ENCODE results near the gene SLC22A2.
"Not testable (repeated sequence)": the region's sequence is repeated elsewhere in the genome, so short reads cannot be mapped to it uniquely, and the experiment has no call there.

Gene SLC22A2

DNA sequence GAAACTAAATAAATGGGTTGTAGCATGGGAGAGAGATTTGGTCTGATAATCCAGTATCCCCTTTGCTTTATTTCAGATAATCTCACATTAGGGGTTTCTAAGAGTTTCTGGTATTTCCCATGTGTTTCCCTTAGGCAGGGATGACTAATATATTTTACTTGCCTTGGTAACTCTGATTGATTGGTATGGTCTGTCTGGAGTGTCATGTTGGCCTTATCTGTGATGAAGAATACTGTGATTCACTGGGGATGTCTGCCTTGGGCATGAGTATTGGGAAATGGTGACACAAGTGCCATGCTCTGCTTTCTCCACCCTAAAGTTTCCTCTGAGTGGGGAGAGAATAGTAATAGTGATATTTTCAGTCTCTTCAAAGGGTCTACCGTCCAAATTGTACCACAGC is 10.1 kb downstream of the SLC22A2 start:
- no peak for DNase-seq (ENCODE audit: low spot score)

DNA sequence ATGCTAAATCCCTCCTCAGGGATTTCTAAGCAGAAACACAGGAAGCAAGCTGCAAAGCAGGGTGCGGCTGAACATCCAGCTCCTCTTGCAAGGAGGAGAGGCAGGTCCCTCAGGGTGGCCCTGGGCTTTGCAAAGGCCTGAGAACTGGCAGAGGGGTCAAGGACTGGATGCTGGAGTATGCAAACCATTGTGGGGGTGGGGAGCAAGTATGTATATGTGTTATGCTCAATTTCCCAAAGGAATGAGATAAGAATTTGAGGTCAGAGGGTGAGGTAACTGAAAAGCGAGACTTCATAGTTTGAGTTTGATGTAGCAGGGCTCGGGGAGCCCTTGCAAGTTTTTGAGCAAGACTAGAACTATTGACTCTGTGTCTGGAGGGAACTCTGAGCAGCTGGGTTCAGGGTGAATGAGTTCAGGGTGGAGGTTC is 11.2 kb downstream of the SLC22A2 start:
- no peak for DNase-seq (ENCODE audit: low spot score)

DNA sequence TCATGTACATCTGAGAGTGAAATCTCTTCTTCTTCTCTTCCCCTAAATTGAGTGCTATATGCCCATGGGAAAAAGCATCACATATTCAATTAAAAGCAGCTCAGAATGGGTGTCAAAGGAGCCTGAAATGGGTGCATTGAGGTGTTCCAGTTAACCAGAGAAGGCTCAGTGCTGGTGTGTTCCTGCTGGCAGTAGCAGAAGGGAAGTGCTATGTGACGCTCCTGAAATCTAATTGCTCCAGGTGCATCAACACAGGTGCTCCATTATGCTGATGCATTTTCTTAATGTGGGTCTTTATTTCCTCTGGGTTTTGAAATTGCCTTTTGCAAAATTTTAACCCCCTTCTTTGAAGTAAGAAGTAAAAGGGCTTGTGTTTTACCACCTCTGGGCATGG is 17.9 kb downstream of the SLC22A2 start:
- DNase-seq (ENCODE audit: low spot score): no peak

DNA sequence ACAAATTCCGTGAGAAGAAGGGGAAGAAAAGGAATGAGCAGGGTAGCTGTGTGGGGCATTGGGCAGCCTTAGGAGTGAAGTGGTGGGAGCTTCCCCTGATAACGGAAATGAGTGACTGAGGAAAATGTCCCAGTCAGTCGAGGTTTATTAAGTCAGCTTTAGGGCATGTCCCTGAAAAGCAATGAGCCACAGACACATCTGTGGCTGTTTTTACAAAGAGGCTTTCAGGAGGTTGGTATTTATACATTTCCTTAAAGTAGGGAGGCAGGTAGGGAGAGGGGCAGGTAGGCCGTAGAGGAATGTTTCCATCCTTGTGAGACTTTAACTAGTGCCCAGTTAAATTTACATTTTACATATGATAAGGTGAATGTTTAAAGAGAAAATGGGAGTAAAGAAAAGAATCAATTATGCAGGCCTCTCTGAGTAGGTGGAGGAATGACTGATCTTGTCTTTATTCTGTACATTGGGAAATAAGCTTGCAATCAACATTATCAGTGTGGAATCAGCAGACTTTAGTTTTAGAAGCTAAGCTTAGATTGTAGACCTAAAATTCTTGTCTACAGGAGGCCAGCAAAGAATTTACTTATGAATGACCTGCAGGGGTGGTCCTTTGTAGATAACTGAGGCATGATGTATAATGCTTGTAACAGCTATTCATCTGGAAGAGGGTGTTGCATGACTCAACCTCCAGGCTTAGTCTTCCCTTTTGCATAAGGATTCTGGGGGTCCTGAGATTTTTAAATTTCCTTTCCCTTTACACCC is 18.5 kb downstream of the SLC22A2 start:
- no peak for DNase-seq (ENCODE audit: low spot score)

DNA sequence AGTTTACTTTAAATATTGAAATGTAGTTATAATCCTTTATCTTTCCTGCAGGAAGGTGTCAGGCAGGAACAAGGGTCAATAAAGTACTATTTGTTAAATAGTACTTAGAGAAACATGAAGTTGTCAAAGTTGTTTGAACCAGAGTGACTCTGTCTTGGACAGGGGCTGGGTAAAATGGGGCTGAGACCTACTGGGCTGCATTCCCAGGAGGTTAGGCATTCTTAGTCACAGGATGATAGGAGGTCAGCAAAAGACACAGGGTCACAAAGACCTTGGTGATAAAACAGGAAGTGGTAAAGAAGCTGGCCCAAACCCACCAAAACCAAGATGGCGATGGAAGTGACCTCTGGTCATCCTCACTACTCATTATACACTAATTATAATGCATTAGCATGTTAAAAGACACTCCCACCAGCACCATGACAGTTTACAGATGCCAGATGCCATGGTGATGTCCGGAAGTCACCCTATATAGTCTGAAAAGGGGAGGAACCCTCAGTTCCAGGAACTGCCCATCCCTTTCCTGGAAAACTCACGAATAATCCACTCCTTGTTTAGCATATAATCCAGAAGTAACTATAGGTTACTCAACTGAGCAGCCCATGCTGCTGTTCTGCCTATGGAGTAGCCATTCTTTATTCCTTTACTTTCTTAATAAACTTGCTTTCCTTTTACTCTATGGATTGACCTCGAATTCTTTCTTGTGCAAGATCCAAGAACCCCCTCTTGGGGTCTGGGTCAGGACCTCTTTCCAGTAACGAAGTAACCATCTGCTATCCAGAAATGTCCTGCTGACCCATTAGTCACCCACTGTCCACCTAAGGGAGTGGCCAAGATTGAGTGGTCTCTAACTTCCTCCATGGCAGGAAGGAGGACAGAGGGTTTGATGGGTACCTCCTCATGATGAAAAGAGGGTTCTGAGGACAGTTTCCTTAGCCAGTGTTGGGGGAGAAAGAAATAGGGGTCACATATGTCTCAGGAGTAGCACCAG is 19.6 kb downstream of the SLC22A2 start:
- no peak for DNase-seq (ENCODE audit: low spot score)

DNA sequence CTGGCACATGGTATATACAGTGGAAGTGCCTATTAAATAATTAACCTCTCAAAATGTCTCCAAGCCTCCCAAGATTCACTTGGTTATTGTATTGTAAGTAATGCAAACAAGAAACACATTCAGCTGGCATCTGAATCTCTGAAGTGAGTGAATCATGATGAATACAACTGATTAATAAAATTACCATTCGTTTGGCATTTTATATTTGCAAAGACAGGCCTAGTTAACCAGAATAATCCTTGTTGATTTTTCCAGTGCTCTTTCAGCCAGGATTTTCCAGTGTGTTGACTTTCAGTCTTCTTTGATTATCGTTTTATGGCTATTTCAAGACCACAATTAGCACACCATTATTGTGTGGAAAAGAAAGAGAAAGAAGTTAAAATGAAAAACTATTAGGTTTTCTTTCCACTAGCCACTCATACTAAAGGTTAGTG is 20.3 kb downstream of the SLC22A2 start:
- no peak for DNase-seq (ENCODE audit: low spot score)

DNA sequence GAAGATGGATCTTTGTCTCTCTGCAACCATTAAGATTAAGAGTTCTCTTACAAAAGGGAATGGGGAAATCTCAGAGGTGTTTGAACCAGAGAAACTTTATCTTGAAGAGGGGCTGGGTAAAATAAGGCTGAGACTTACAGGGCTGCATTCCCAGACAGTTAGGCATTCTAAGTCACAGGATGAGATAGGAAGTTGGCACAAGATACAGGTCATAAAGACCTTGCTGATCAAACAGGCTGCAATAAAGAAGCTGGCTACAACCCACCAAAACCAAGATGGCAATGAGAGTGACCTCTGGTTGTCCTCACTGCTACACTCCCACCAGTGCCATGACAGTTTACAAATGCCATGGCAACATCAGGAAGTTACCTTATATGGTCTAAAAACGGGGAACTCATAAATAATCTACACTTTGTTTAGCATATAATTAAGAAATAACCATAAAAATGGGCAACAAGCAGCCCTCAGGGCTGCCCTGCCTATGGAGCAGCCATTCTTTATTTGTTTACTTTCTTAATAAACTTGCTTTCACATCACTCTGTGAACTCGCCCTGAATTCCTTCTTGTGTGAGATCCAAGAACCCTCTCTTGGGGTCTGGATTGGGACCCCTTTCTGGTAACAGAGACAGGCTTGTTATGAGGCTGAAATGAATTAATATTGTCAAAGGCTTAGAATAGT is 20.9 kb downstream of the SLC22A2 start:
- not testable (repeated sequence) for DNase-seq (ENCODE audit: low spot score)

DNA sequence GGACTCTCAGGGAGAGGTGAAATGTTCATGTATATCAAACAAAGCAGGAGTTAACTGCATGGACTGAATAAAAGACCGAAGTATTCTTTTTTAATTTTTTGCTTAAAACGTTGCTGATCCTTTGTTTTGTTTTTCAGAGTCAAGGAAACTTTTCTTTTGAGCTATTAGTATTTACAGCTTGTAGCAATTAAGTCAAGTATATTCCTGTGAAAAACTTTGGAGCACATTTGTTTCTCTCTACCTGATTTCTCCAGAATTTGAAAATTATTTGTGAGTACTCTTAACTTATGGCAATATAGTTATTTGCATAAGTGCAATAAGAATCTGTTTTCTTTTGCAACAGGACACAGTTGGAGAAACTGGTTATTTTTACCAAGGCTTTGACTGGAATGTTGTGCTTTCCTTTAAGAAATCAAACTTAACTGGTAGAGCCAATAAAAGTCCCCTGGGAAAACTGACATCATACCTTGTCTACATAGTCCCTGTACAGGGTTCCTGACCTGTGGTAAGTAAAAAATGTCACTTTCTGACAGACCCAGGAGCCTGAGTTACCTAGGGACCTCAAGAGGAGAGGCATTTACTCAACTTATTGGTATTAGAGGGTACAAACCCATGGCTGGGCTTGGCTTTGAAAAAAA is 22.3 kb downstream of the SLC22A2 start:
- DNase-seq (ENCODE audit: low spot score): not testable (repeated sequence)

DNA sequence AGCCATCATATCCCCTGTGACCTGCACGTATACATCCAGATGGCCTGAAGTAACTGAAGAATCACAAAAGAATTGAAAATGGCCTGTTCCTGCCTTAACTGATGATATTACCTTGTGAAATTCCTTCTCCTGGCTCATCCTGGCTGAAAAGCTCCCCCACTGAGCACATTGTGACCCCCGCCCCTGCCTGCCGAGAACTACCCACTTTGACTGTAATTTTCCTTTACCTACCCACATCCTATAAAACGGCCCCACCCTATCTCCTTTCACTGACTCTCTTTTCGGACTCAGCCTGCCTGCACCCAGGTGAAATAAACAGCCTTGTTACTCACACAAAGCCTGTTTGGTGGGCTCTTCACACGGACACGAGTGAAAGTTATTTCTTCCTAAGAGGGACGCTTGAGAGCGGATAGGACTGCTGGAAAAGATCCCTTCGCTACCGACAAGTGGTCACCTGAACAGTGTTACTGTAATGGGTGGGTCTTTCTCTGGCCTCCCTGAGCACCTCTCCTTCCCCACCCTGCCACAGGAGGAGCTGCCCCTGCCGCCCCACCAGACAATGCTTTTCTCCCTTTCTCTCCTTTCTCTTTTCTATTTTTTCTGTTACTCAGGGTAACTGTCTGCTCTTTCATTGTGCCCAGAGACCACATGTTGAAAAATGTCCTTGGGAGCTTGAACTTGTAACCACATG is 24.5 kb downstream of the SLC22A2 start:
- not testable (repeated sequence) for DNase-seq (ENCODE audit: low spot score)

DNA sequence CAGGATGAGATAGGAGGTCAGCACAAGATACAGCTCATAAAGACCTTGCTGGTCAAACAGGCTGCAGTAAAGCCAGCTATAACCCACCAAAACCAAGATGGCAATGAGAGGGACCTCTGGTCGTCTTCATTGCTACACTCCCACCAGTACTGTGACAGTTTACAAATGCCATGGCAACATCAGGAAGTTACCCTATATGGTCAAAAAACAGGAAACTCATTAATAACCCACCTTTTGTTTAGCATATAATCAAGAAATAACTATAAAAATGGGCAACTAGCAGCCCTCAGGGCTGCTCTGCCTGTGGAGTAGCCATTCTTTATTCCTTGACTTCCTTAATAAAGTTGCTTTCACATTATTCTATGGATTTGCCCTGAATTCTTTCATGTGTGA is 30.9 kb downstream of the SLC22A2 start:
- no peak for DNase-seq (ENCODE audit: low spot score)

DNA sequence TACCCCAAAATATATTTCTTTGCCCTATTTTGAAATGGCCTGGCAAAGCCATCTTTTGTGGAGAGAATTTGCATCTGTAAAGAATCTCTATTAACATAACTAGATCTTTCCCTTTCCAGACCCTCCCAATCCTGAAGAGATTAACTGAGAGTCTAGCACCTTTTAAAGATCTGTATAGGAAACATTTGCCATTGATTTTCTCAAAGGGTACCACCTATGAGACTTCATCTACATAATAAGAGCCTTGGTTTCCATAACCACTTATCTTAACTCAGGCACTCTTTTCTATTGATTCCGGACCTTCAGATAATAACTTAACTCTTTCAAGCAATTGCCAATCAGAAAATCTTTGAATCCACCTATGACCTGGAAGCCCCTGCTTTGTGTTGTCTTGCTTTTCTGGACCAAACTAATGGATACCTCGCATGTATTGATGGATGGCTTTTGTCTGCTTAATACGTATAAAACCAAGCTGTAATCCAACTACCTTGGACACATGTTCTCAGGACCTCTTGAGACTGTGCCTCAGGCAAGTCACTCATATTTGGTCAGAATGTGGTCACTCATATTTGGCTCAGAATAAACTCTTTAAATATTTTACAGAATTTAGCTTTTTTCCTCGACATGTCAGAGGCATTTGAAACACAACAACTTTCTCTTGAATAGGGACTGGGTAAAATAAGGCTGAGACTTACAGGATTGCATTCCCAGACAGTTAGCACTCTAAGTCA is 31.4 kb downstream of the SLC22A2 start:
- no peak for DNase-seq (ENCODE audit: low spot score)

DNA sequence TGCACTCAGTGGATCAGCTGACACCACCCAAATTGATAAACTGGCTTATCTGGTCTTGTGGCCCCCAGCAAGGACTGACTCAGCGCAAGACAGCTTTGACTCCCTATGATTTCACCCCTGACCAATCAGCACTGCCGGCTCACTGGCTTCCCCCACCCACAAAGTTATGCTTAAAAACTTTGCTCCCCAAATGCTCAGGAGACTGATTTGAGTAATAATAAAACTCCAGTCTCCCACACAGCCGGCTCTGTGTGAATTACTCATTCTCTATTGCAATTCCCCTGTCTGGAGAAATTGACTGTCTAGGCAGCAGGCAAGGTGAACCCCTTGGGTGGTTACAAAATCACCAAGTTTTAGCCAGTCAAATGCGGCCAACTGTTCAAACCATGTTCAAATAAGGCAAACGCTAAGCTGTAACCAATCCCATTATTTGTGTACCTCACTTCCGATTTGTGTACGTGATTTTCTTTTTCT is 32.5 kb downstream of the SLC22A2 start:
- DNase-seq (ENCODE audit: low spot score): no peak

DNA sequence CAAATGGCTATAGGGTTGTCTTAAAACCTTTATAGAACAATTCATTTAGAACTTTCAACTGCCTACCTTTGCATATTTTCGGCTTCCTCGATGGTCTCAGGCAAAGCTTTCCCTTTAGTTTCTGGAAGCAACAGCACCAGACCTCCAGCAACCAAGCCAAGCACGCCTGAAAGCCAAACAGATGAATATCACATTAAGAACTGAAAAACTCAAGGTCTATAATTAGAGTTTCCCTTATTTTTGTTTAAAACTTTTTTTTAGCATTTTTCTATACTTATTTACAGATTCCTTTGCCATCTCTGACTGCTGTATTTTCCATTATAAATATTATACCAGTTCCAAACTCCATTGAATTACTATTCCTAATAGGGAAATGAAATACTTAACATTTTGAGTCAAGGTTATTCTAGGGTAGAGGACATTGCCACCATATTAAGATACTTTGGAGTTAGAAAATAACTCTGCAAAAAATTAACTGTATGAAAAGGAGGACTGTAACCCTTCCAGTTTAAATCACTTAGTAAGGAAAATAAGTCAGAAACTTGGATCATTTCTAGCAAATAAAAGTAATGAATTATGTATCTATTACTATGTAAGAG is 33.9 kb downstream of the SLC22A2 start:
- DNase-seq (ENCODE audit: low spot score): no peak

DNA sequence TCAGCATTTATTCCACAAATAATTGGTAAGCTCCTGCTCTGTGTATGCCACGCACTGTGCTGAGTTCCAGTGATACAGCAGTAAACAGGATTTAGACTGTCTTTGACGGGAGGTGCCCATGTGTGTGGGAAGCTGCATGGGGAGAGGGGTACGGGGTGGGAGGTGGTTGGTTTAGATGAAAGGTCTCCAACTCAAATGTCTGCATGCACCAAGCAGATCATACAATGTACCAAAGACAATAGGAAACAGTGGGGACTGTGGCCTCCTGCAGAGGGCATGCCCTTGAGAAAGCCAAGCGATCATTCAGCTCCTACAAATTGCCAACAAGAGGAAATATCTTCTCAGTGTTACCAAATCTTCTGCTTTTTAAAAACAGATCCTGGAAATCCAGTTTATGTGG is 36.1 kb downstream of the SLC22A2 start:
- no peak for DNase-seq (ENCODE audit: low spot score)

DNA sequence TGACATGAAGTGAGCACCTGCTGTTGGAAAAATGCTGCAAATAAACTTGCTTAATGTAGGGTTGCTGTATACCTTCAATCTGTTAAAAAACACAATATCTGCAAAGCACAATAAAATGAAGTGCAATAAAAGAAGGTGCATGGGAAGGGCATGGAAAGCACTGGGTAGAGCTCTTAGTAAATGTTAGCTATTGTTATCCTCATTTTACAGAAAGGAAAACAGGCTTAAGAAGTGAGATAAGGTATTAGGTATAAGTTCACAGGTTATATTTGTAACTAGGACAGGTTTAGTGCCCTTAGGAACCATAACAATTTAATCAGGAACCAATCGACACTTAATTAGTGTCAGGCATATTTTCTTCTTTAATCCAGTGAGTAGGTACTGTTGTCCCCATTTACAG is 36.7 kb downstream of the SLC22A2 start:
- no peak for DNase-seq (ENCODE audit: low spot score)

DNA sequence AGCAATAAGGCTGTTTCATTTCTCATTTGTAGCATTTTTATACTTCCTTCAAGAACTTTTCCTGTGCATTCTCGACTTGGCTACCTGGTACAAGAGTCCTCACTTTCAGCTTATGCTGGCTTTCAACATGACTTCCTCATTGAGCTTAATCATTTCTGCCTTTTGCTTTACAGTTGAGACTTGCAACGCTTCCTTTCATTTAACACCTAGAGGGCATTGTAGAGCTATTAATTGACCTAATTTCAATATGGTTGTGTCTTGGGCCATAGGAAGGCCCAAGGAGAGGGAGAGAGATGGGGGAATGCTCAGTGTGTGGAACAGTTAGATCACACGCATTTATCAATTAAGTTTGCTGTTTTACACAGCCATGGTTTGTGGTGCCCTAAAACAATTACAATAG is 37.2 kb downstream of the SLC22A2 start:
- no peak for DNase-seq (ENCODE audit: low spot score)

DNA sequence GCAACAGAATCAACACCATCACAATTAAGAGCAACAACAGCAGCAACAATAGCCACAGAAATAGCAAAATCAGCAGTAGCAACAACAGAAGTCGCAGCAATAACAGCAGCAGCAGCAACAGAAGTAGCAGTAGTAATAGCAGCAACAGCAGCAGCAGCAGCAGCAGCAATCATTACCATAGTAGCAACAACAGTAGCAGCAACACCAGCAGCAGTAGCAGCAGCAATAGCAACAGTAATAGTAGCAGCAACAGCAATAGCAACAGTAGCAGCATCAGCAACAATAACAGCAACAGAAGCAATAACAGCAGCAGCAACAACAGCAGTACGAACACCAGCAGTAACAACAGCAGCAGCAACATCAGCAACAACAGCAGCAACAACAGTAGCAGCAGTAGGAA is 39.8 kb downstream of the SLC22A2 start:
- no peak for DNase-seq (ENCODE audit: low spot score)

DNA sequence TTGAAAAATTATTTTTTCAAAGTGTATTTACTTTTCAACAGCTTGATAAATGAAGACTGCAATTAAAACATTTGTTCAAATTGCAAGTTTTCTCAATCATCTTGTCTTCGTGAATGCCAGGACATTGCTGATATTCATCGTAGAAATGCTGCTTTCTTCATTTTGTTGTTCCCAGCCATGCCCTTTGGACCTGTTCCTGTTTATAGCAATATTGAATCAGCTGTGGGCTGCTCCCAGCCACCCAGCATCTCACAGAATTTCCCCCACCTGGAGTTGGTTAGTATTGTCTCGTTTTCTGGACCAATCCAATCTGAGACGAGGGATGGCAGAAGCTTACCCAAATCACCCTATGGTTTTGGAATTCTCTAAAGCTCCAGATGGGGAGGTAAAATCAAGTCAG is 40.8 kb downstream of the SLC22A2 start:
- DNase-seq (ENCODE audit: low spot score): no peak

DNA sequence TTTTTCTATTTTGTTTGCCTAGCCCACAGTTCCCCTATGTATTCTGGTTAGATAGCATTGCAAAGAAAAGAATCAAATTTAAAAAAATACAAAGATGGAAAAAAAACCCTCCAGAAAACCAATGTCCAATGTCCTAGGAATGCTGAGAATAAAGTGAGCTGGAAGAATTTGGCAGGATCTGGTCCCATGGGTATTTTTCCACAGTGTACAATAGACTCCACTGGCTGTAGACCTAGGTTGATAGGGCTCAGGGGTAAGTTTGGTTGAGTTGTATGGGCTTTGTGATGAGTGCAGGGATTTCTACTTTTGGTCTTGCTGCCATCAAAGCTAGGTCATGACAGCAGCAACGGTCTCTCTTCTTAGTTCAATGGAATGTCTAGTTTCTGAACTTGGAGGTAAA is 41.5 kb downstream of the SLC22A2 start:
- DNase-seq (ENCODE audit: low spot score): no peak

DNA sequence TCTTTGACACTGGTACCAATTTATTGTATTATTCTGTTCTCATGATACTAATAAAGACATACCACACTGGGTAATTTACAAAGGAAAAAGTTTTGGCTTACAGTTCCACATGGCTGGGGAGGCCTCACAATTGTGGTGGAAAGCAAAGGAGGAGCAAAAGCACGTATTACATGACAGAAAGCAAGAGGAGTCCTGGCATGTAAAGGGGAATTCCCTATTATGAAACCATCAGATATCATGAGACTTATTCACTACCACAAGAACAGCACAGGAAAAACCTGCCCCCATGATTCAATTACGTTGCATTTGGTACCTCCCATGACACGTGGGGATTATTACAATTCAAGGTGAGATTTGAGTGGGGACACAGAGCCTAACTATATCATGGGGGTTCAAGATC is 43.4 kb downstream of the SLC22A2 start:
- no peak for DNase-seq (ENCODE audit: low spot score)

Measured in D341Med (cell line).